Activated T-cell treated with anti-CD3 and anti-CD28 coated beads for 24 hours (primary cell): ENCODE measurements around the gene CPOX.

ENCODE experiments used
- DNase-seq: peaks from one replicate; pipeline ENCODE4 v3.0.0-alpha.2; 2020; ENCODE audit warnings: low read depth

Gene CPOX

DNA sequence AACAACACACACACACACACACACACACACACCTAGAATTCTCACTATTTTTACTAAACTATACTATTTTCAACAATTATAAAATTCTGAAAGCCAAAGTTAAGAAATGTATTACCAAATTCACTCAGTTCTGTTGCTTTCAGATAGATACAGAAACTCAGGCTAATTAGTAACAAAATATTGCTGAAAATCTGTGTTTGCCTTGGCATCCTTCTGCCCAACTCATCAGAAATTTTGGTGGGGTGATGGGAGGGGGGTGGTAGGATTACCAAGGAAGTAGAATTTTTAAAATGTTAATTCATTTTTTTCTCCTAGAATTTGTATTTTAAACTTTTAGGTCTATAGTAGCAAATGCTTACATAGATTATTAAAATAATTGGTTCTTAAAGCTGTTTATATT lies 2.7 kb upstream of the CPOX start:
- no peak for DNase-seq

DNA sequence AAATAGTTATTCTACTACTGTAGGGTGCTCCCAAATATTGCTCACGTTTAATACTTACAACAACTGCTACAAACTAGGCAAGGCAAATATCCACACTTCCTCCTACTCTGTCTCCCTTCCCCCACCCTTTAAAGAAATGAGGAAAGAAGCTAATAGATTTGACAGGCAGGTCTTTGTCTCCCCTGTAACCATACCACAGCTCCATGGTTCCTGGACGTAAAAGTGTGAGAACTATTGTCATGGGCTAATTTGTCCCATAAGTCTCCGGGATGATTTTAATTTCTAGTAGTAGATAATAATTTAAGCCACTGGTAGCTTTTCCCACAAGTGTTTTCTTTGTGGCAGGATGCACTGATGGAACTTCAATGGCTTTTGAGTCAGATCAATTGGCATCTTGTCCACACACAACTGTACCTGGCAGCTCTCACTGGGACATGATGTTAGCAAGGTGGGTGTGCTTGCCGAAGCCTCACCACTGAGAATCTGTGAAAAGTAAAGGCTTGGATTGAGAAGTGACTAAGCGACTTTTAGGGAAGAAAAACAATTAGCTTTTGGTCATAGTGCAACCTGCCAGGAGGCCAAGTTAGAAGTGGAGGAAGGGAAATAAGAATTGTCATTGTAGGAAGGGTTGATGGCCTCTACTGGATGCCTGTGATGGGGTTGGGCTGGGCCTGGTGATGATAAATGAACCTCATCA lies 1.4 kb upstream of the CPOX start:
- no peak for DNase-seq

DNA sequence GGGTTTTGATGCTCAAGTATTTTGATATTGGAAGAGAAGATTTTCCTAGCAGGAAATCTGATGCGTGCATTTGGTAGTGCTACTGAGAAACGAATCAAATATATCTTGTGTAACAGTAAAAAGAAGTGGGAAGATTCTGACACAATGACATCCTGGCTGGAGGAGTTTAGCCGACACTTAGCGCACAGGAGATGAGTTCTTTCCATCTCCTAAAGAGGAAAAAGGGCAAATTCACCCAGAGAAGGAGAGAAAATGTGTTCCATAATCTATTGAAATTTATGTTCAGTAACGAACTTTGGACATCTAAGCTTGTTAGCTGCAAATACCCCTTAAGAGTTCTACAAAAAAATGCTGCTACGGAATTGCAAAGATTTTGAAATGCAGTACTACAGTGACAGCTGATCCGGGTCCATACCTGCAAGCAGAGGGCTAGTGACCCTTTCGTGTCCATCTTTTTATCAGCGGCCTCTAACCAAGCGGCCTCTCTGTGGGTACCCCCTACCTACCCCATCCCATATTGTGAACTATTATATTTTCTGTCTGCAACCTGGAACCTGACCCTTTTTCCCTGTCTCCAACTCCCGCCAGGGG lies 971 bp downstream of the CPOX start:
- DNase-seq = no peak

DNA sequence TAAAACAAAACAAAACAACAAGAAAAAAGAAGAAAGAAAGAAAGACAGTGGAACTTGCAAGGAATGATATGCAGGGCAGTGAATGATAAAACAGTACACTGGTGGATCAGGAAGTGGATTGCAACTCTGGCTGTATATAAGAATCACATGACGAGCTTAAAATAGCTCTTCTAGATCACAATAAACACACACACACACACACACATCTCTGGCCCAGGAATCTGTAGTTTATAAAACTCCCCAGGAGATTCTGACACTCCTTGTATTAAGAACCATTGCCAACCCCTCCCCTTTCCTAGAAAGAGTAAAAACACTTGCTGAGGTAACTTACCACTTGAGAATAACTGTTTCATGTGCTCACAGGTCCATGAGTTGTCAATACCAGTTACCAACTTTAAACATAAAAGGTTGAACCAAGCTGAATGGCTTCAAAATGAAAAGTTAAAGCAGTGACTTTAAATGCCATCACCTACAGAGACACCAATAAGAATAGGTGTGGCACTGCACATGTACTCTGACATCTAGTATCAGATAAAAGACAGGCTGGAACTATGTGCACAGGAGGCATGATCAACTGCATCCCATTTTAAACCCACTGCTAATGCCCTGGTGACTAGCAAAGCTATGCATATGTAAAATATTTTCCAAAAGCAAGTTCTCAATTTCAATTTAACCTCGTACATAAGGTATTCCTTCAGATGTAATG lies 3.9 kb downstream of the CPOX start:
- DNase-seq = no peak

DNA sequence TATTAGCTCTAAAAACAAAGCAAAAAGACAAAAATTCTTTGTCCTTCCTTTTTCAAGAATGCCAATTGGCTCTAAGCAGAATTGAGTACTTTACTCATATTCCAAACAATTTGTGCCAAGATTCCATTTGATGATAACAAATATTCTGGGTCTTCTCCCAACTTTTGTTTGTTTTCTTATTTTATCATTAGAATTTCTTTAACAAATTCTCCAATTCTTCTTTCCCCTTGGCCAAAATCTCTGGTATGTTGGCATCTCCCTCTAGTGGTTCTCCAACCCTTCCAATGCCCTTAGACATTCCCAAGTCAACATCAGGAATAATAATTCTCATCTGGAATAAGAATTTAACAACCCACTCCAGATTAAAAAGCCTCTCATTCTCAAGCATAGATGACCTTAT lies 5.3 kb downstream of the CPOX start:
- DNase-seq = no peak

DNA sequence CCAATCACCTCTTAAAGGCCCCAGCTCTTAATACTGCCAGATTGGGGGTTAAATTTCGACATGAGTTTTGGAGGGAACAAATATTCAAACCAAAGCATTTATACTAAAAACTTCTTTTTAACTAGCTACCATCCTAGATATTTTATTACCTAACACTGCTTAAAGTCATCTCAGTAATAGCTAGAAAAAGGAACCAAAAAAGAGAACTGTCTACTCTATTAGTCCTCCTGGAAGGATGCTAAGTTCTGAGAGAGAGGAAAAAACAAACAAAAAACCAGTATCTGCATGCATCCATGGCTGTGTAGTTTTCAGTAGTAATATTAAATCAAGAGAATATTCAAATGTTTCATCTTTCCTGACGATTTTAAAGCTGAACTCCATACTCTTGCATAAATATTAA lies 5.8 kb downstream of the CPOX start:
- no peak for DNase-seq

DNA sequence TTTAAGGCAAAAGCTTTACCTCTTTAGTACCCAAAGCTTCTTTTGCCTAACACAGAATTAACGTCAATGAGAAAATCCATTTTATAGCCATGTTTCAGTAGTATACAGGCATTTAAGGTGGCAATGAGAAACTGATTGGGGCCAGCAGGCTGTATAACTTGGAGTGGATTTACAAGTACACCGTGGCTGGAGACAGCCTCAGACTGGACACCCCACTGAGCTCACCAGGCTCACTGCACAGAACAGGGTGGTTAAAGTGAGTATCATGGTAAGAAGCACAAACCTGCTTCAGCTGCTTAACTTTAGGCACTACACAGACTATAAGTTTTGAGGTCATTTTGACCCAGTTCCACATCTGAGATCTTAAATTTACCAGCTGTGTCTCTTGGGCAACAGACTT lies 8.9 kb downstream of the CPOX start:
- no peak for DNase-seq

DNA sequence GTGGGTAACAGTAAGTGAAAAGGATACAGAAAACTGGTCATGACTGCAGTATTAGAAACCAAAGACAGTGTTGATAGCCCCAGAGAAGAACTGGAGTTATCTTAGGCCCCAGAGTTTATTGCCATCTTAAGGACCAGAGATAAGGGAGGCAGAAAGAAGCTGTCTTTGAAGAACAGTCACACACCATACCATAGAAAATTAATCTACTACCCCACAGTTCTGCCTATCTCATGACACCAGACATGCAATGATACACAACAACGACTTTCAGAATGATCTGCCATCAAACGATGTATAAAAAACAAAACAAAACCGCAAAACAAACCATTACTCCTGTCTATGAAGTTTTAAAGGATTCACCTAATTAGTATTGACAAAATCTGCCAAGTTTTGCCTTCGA lies 9.6 kb downstream of the CPOX start:
- DNase-seq = no peak

DNA sequence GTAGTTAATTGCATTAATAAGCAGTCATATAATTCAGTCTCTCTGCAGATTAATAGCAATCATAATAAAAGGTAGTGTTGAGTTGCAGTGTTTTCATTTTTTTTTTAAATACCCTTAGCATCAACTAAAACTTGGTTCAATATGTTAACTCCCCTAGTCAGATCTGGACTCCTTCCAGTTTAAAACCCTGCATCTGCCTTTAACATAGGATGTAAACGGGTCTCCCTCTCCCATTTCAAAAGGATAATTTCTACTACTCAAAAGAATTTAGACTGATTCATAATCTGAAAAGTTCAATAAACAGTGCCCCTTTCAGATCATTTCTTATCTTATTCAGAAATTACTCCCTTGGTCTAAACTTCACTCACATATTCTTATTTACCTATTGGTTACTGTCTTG lies 11.4 kb downstream of the CPOX start:
- no peak for DNase-seq

DNA sequence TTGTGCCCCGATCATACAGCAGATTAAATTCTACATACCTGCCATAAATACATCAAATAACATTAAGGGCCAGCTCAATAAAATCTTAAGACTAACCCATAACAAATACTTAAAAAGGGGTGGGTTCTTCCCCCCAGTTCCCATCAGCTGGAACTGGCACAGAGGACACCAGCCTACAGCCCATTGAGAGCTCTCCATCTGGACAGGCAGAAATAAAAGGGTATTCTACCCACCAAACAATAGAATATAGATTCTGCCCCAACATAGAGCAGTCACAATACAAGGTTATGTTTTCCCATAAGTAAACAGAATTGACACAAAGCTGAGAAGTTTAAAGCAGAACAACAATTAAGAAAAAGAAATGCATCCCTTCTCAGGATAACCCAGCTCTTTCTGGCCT lies 11.9 kb downstream of the CPOX start:
- no peak for DNase-seq

DNA sequence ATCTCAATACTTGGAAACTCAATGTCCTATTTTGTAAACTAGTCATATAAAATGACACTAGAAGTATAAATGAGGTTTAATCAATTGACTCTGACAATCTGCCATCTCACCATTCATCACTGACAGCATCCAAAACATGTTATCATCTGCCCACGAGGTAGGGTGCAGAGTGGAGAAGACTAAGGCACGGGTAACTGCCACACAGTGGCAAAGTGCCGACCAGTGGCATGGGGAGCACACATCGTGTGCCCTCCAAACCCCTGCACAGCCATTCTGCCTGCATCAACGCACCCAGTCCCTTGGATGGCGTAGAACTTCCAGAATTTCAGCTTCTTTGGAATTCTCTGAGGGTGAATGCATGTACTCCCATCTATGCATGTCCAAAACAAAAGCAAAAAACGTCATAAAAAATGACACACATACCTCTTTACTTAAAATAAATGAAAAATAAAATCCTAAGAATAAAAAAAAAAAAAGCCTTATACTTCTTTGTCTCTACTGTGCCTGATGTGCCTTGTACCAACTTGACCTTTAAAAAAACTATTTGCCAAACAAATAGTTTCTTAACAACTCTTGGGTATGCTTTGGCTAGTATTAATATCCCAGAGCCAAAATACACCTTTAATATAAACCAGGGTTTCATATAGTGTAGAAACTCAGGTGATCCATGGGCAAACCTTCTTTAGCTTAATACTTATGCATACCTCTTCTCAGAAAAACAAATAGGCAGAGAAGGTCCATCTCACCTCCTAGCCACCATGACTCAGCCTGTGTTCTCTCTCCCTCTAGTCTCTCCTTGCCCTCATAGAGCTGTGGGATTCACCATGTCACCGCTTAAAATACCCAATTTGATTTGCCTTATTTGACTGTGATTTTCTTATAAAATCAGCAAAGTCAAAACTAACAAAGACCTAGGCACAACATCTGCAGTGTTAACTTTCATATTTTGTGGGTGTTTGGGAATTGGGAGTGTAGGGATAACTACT lies 12.7 kb downstream of the CPOX start:
- DNase-seq = no peak

DNA sequence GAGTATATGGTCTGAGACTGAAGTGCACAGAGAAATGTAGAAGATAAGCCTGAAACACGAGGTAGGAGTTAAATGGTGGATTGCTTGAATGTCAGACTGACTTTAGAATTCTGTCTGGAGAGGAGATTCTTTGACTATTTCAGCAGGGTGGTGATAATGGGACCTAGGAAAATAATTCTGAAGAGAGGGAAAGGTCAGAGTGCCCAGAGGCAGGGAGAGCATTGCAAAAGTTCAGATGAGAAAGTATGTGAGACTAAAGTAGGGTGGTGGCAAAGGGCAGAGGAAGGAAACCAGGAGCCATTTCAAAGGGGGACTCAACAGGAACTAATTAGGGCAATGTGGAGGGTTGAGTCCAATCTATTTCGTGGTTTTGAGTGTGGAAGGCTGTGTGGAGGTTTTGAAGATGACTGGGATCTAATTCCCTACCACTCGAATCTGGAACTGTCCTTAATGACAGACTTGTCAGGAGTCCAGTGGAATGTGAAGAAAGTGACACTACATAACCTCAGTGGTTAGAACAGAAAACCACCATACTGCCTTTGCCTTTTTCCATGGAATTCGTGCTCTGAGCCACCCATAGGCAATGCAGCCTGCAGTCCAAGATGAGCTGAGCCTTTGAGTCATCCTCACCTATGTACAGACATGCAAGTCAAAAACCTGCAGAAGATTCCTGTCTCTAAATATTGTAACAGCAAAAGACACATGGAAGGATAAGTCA lies 16.1 kb downstream of the CPOX start:
- no peak for DNase-seq

DNA sequence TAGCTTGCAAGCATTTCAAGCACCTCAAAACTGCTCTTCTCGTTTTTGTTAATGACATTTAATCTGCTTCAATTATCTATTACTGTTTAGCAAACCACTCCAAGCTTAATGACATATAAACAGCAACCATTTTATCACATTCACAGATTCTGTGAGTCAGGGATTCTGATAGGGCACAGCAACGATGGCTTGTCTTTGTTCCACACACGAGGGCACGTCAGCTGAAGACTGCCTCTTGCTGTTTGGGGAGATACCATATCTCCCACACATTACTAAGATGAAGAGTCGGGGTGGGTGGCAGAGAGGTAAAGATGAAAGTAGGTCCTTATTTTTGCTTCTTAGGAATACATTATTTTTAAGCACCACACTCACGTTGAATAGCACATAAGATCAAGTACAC lies 19.3 kb downstream of the CPOX start:
- no peak for DNase-seq

DNA sequence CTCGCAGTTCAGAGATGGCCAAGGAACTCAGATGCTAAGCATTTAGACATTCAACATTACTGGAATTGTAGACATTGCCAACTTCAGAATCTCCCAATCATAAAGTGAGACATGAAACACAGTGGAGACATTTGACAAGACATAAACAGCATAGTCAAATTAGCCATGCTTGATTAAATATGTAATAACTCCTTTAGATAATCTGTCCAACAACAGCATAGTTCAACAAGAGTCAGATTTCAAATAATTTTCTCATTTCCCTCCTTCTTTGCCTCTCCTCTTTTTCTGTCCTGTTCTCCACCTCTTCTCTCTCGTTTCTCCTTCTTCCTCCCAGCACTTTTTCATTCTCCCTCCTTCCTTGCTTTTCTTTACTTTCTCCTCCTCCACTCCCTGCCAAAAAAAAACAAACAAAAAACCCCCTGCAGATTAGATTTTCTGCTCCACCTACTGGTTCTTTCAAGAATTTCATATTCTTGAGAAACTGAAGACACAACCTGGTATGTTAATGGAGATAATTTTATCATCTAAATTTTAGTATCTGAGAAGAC lies 20.2 kb downstream of the CPOX start:
- no peak for DNase-seq

DNA sequence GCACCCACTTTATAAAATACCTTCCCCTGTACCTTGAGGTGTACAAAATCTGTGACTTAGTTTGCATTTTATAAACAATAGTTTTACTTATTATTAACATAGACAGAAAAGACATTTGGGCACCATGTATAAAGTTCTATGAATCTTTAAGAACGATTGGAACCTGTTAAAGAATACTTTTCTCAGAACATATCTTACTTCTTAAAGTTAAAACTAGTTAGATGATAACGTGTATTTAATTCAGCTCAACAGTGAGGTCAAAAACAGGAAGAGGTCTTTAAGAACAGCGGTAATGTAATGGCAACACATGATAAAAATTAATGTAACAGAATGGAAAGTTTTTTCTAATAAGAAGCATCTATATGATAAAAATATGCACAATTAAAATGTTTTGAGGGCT lies 25.0 kb downstream of the CPOX start:
- no peak for DNase-seq

DNA sequence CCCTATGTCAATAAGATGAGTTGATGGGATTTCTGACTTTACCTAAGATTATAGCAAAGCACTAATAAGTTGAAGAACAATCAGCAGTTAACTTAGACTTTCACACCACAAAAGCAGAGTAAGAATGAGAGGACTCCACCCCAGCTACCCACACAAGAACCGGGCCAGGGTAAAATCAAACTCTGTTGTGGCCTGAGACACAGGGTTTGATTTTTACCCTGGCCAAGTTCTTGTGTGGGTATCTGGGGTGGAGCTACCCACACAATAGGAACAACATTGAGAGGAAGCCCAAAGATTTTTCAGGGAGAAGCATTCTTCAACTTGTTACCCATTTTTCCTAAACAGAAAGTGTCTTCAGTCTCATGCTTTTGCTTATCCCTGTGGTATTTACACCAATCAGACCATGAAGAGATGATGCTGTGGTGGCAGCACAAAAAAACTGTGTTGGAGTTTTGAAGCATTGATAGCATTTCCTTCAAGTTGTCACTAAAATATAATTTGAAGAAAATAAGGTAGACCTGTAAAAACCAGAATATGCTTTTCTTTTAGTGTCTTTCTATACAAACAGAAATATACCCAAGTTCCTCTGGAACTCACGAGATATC lies 25.6 kb downstream of the CPOX start:
- no peak for DNase-seq

DNA sequence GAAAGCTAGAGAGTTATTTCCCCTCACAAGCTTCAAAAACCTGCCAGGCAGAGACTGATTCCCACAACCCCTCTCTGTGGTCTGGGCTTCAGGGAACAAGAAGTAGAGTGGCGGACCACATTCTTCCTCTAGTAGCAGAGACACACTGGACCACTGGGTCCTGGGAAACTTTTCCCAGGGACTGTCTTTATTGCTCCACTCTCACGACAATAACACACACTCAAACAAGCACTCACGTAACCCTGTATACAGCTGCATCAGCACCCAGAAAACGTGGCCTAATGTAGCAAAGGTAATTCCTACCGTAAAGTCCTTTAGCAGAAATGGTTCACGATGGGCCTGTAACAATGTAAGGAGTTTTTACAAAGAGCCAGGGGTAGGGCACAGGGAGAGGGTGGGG lies 27.6 kb downstream of the CPOX start:
- DNase-seq = no peak

DNA sequence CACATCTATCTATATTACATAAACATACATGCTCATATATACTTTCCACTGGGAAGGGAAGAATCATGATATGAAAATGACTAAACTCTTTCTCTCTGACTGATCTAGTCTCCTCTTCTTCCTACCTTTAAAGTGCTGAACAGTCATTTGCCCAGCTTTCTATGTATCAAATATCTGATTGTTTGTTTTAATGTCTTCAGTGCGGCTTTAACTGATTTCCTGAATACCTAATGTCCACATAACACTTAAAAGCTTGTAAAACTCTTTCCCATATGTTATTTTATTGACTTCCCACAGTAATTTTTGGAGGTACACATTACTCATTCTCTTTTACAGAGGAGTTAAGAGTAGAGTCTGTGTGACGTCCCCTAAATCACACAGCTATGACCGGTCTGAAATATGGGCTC lies 28.2 kb downstream of the CPOX start:
- DNase-seq = no peak

DNA sequence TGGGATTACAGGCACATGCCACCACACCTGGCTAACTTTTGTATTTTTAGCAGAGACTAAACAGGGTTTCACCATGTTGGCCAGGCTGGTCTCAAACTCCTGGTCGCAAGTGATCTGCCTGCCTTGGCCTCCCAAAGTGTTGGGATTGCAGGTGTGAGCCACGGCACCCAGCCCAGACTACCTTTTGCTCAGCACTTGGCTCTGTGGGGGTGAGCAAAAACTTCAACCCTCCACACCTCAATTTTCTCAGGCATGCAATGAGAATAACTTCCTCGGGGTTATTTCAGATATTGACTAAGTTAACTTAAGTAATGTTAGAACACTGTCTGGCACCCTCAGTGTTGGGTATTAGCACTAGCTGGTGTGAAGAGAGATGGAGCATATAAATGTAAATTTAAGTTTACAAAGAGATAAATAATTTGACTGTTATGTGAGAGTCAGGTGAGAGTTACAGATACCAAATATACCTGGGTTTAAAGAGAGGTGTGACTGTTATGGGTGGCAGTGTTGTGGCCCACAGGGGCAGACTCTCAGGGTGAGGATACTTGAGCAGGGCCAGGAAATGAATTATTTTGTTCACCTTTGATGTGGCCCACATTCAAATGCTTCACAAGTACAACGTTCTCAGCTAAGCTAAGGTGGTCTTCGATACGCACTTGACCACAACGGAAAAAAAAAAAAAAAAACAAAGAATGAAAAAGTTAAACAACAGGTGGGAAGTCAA lies 29.0 kb downstream of the CPOX start:
- DNase-seq = no peak

DNA sequence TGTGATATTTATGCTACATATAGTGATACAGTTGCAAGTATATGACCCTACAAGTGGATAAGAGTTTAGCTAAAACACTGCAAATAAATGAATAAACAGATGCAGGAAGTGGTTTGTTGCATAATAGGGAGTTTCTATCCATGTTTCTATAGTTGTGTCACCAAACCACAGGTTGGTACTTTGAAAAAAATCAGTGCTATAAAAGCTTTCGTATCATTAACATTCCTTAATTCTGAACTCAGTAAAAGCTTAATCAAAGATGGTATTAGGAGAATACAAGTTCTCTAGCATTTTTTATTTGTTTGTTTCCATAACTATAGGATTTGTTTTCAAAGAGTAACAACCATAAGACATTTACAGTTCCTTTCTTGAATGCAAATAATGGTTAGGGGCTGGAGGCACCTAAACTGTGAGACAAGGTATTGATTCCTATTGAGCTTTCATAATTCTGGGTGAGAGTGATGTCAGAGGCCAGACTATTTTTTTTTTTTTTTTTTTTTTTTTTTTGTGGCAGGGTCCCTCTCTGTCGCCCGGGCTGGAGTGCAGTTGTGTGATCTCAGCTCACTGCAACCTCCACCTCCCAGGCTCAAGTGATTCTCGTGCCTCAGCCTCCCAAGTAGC lies 29.6 kb downstream of the CPOX start:
- no peak for DNase-seq
